H9 (cell line): ENCODE data around the gene KCNMB1. TPM values are rescaled to one million over a fixed set of nuclear protein-coding genes. Genes with fewer than 3 reads are reported as not detected.

Experiments
- DNase-seq: peaks from one replicate; pipeline ENCODE4 v3.0.0-alpha.2; 2017
- H2AFZ ChIP-seq: one replicate; pipeline ENCODE4 v1.6.1; 2013; ENCODE audit warnings: mild to moderate bottlenecking, low read length, control low read depth, moderate library complexity
- H2AK5ac ChIP-seq: 2 replicates; pipeline ENCODE4 v1.6.1; 2013; ENCODE audit warnings: low read length, control low read depth, mixed read lengths; ENCODE audit not compliant: insufficient read length
- H2BK120ac ChIP-seq: one replicate; pipeline ENCODE4 v1.6.1; 2013; ENCODE audit warnings: low read depth, mild to moderate bottlenecking, low read length, control low read depth, inconsistent platforms; ENCODE audit not compliant: poor library complexity, severe bottlenecking
- H2BK12ac ChIP-seq: 2 replicates; pipeline ENCODE4 v1.6.1; 2013; ENCODE audit warnings: low read length, control low read depth, mixed read lengths, low read depth; ENCODE audit not compliant: insufficient read length
- H2BK15ac ChIP-seq: 2 replicates; pipeline ENCODE4 v1.6.1; 2013; ENCODE audit warnings: low read depth, low read length, control low read depth
- H2BK20ac ChIP-seq: one replicate; pipeline ENCODE4 v1.6.1; 2013; ENCODE audit warnings: low read depth, mild to moderate bottlenecking, low read length, control low read depth, inconsistent platforms; ENCODE audit not compliant: poor library complexity, severe bottlenecking
- H2BK5ac ChIP-seq: 2 replicates; pipeline ENCODE4 v1.6.1; 2013; ENCODE audit warnings: low read length, control low read depth, mixed read lengths; ENCODE audit not compliant: insufficient read length
- H3K14ac ChIP-seq: 2 replicates; pipeline ENCODE4 v1.6.1; 2013; ENCODE audit warnings: low read length, control low read depth; ENCODE audit not compliant: insufficient read depth
- H3K18ac ChIP-seq: 2 replicates; pipeline ENCODE4 v1.6.1; 2013; ENCODE audit warnings: low read depth, mild to moderate bottlenecking, mixed read lengths, low read length, control low read depth; ENCODE audit not compliant: insufficient read length
- H3K23ac ChIP-seq: 2 replicates; pipeline ENCODE4 v1.6.1; 2013; ENCODE audit warnings: low read length, control low read depth, mixed read lengths, low read depth; ENCODE audit not compliant: insufficient read length
- H3K23me2 ChIP-seq: 2 replicates; pipeline ENCODE4 v1.6.1; 2013; ENCODE audit warnings: low read depth, mild to moderate bottlenecking, mixed read lengths, low read length, control low read depth; ENCODE audit not compliant: insufficient read length, poor library complexity, severe bottlenecking
- H3K27ac ChIP-seq: 2 replicates; pipeline ENCODE4 v1.5.1; 2013; ENCODE audit warnings: low read length, control low read depth, mixed read lengths, low read depth; ENCODE audit not compliant: insufficient read length
- H3K27me3 ChIP-seq: 2 replicates; pipeline ENCODE4 v1.6.1; 2013; ENCODE audit warnings: low read length, control low read depth, inconsistent platforms; ENCODE audit not compliant: insufficient read depth
- H3K4ac ChIP-seq: 2 replicates; pipeline ENCODE4 v1.6.1; 2013; ENCODE audit warnings: low read depth, mild to moderate bottlenecking, control low read depth, inconsistent platforms, low read length, moderate library complexity
- H3K4me1 ChIP-seq: 2 replicates; pipeline ENCODE4 v1.6.1; 2013; ENCODE audit warnings: low read length, control low read depth, inconsistent platforms; ENCODE audit not compliant: insufficient read depth
- H3K4me2 ChIP-seq: 2 replicates; pipeline ENCODE4 v1.6.1; 2013; ENCODE audit warnings: low read length, control low read depth, mixed read lengths; ENCODE audit not compliant: insufficient read length, insufficient read depth
- H3K56ac ChIP-seq: 2 replicates; pipeline ENCODE4 v1.6.1; 2013; ENCODE audit warnings: low read depth, mild to moderate bottlenecking, mixed read lengths, low read length, control low read depth; ENCODE audit not compliant: insufficient read length
- H3K79me1 ChIP-seq: 2 replicates; pipeline ENCODE4 v1.6.1; 2013; ENCODE audit warnings: low read depth, mild to moderate bottlenecking, moderate library complexity, low read length, control low read depth, inconsistent platforms; ENCODE audit not compliant: insufficient read depth, poor library complexity, severe bottlenecking
- H3K79me2 ChIP-seq: 2 replicates; pipeline ENCODE4 v1.6.1; 2013; ENCODE audit warnings: low read length, control low read depth, inconsistent platforms; ENCODE audit not compliant: insufficient read depth
- H3K9ac ChIP-seq: 2 replicates; pipeline ENCODE4 v1.6.1; 2013; ENCODE audit warnings: low read length, control low read depth, mixed read lengths; ENCODE audit not compliant: insufficient read length; ENCODE audit errors: extremely low read depth
- H3K9me3 ChIP-seq: one replicate; pipeline ENCODE4 v1.6.1; 2013; ENCODE audit warnings: low read depth, low read length, inconsistent platforms; ENCODE audit not compliant: control insufficient read depth
- H3T11ph ChIP-seq: one replicate; pipeline ENCODE4 v1.6.1; 2013; ENCODE audit warnings: mild to moderate bottlenecking, low read length, control low read depth, inconsistent platforms
- H4K20me1 ChIP-seq: one replicate; pipeline ENCODE4 v1.6.1; 2013; ENCODE audit not compliant: control insufficient read depth, insufficient read length, insufficient read depth
- H4K5ac ChIP-seq: 2 replicates; pipeline ENCODE4 v1.6.1; 2013; ENCODE audit warnings: low read depth, mild to moderate bottlenecking, mixed read lengths, low read length, control low read depth; ENCODE audit not compliant: insufficient read length
- H4K8ac ChIP-seq: replicated peaks from 2 replicates; pipeline ENCODE4 v1.6.1; 2013; ENCODE audit warnings: low read length, control low read depth, mixed read lengths, low read depth; ENCODE audit not compliant: insufficient read length
- H4K91ac ChIP-seq: 2 replicates; pipeline ENCODE4 v1.6.1; 2013; ENCODE audit warnings: low read depth, mild to moderate bottlenecking, moderate library complexity, mixed read lengths, low read length, control low read depth; ENCODE audit not compliant: insufficient read length
- H3K27ac Mint-ChIP-seq, 3 experiments: 2 replicates in 2 of 3; 3 replicates in 1 of 3; pipeline ENCODE4 v1.8.0; 2020 to 2021; ENCODE audit warnings: mixed read lengths in 3 of 3, mild to moderate bottlenecking in 1 of 3, moderate library complexity in 1 of 3
- H3K27me3 Mint-ChIP-seq: 2 replicates; pipeline ENCODE4 v1.8.0; 2021; ENCODE audit warnings: low read depth, mild to moderate bottlenecking, moderate library complexity, mixed read lengths
- H3K36me3 Mint-ChIP-seq, 3 experiments: 2 replicates in 2 of 3; 3 replicates in 1 of 3; pipeline ENCODE4 v1.8.0; 2020 to 2021; ENCODE audit warnings: low read depth in 3 of 3, mixed read lengths in 3 of 3; ENCODE audit not compliant: insufficient read depth in 1 of 3
- H3K4me1 Mint-ChIP-seq, 2 experiments: 2 replicates each; pipeline ENCODE4 v1.8.0; 2020; ENCODE audit warnings: mixed read lengths in 2 of 2
- H3K4me3 Mint-ChIP-seq, 2 experiments: 2 replicates in 1 of 2; 3 replicates in 1 of 2; pipeline ENCODE4 v1.8.0; 2020 to 2021; ENCODE audit warnings: mild to moderate bottlenecking in 2 of 2, mixed read lengths in 2 of 2, moderate library complexity in 1 of 2
- H3K9me3 Mint-ChIP-seq, 2 experiments: 2 replicates in 1 of 2; 3 replicates in 1 of 2; pipeline ENCODE4 v1.8.0; 2020; ENCODE audit warnings: mild to moderate bottlenecking in 2 of 2, mixed read lengths in 2 of 2, moderate library complexity in 1 of 2
- CTCF ChIP-seq: fragments of 200-600 bp; sonication (generic); conservative IDR thresholded peaks from 3 replicates; pipeline ENCODE4 v1.8.0; 2021; ENCODE audit warnings: antibody characterized with exemption, mild to moderate bottlenecking
- whole genome bisulfite sequencing: extraction: QIAGEN DNeasy Blood & Tissue Kit; methylation state at CpG from one replicate; pipeline ENCODE4 v1.1.7; 2013; ENCODE audit warnings: missing lambda C conversion rate, low lambda C conversion rate, mixed read lengths; ENCODE audit not compliant: insufficient read length; ENCODE audit errors: extremely low coverage; 5-methylcytosine and 5-hydroxymethylcytosine counted together
- total RNA-seq: library from RNA; stranded (reverse); gene quantifications from 2 replicates; pipeline ENCODE4 v1.2.1, GENCODE V29; 2021

Gene KCNMB1
- total RNA-seq, 1 experiment from 2014 or later = 0.28 TPM

GRCh38 chr5:170419643-170420042 lies 30.5 kb upstream of the KCNMB1 start:
- TF ChIP-seq CTCF = no peak
- no peak overlapping the region for H3K4me2 ChIP-seq
- H2AFZ ChIP-seq = no peak overlapping the region
- H3K18ac ChIP-seq = no peak overlapping the region
- H3K23ac ChIP-seq = no peak overlapping the region
- no peak overlapping the region for H2BK12ac ChIP-seq
- H3K9me3 Mint-ChIP-seq = no peaks in the 10 kb centered on the region
- no peaks in the 10 kb centered on the region for H3K79me2 ChIP-seq
- WGBS = no CpG with 5 or more reads among the region's 6 CpGs
- no peaks in the 10 kb centered on the region; the same call in 1 of the 2 replicates for H3K27me3 Mint-ChIP-seq
- H2BK5ac ChIP-seq = no peak overlapping the region
- no peak overlapping the region for H2BK15ac ChIP-seq
- H4K5ac ChIP-seq = no peak overlapping the region
- H3K23me2 ChIP-seq = no peaks in the 10 kb centered on the region
- no peak overlapping the region for H3K14ac ChIP-seq
- H3K79me1 ChIP-seq = no peaks in the 10 kb centered on the region
- no peak overlapping the region for H4K8ac ChIP-seq
- peaks cover 19 to 20% of the 10 kb centered on the region in 2 experiments for H3K4me1 Mint-ChIP-seq
- no peak overlapping the region for H3K56ac ChIP-seq
- no peaks in the 10 kb centered on the region for H4K20me1 ChIP-seq
- no peak overlapping the region for H3K4ac ChIP-seq
- H3K27ac ChIP-seq = no peak overlapping the region
- H2BK20ac ChIP-seq = no peak overlapping the region
- no peak overlapping the region for H3K9ac ChIP-seq
- H3K4me1 ChIP-seq = no peaks in the 10 kb centered on the region
- no peak for DNase-seq
- H3K9me3 ChIP-seq = no peaks in the 10 kb centered on the region
- H3K36me3 Mint-ChIP-seq = no peaks in the 10 kb centered on the region
- no peak overlapping the region for H3T11ph ChIP-seq
- H4K91ac ChIP-seq = no peak overlapping the region
- no peak overlapping the region for H3K27ac Mint-ChIP-seq
- H2BK120ac ChIP-seq = no peak overlapping the region
- no peak overlapping the region for H3K4me3 Mint-ChIP-seq
- no peaks in the 10 kb centered on the region for H3K27me3 ChIP-seq
- no peak overlapping the region for H2AK5ac ChIP-seq
